CD4-positive, CD25-positive, alpha-beta regulatory T cell (primary cell): ENCODE measurements around the gene TSPAN6. TPM values are rescaled to one million over a fixed set of nuclear protein-coding genes. Genes with fewer than 3 reads are reported as not detected.

Source experiments
- ATAC-seq, 2 donors: fragments of 150-1000 bp; cut with Tn5 transposase; one replicate each; pipeline ENCODE4 v1.10.0; 2021; ENCODE audit warnings: low read depth in 2 of 2, moderate number of reproducible peaks in 2 of 2, moderate library complexity in 1 of 2
- DNase-seq, 3 donors: peaks; one replicate each; pipeline versions ENCODE4 v3.0.0 to v3.0.0-alpha.2; 2012 to 2022; ENCODE audit warnings: mixed read lengths in 1 of 3
- H3K27ac ChIP-seq: one replicate; pipeline ENCODE4 v1.7.0; 2013; ENCODE audit warnings: mild to moderate bottlenecking, low read length; ENCODE audit not compliant: insufficient read depth, poor library complexity, severe bottlenecking
- H3K27me3 ChIP-seq: one replicate; pipeline ENCODE4 v1.7.0; 2013; ENCODE audit warnings: low read length; ENCODE audit not compliant: control insufficient read depth, insufficient read depth
- H3K36me3 ChIP-seq: one replicate; pipeline ENCODE4 v1.7.0; 2013; ENCODE audit warnings: mild to moderate bottlenecking, low read length, moderate library complexity; ENCODE audit not compliant: control insufficient read depth, insufficient read depth
- H3K4me1 ChIP-seq: 2 replicates; pipeline ENCODE4 v1.7.0; 2013; ENCODE audit warnings: mild to moderate bottlenecking, low read length; ENCODE audit not compliant: insufficient read depth, control insufficient read depth, poor library complexity, severe bottlenecking
- H3K4me3 ChIP-seq: one replicate; pipeline ENCODE4 v1.7.0; 2013; ENCODE audit warnings: low read depth, mild to moderate bottlenecking, low read length, moderate library complexity
- H3K9me3 ChIP-seq, 2 experiments: 1 replicate in 1 of 2; 2 replicates in 1 of 2; pipeline ENCODE4 v1.7.0; 2013; ENCODE audit warnings: low read length in 2 of 2, mild to moderate bottlenecking in 1 of 2, moderate library complexity in 1 of 2; ENCODE audit not compliant: control insufficient read depth in 2 of 2
- H3K27ac Mint-ChIP-seq, 3 donors: one replicate each; pipeline ENCODE4 v1.8.0; 2020 to 2022; ENCODE audit warnings: mild to moderate bottlenecking in 3 of 3, mixed read lengths in 3 of 3, moderate library complexity in 2 of 3
- H3K27me3 Mint-ChIP-seq: one replicate; pipeline ENCODE4 v1.8.0; 2022; ENCODE audit warnings: mild to moderate bottlenecking, mixed read lengths
- H3K36me3 Mint-ChIP-seq: one replicate; pipeline ENCODE4 v1.8.0; 2020; ENCODE audit warnings: mixed read lengths
- H3K4me1 Mint-ChIP-seq, 4 donors: one replicate each; pipeline ENCODE4 v1.8.0; 2020 to 2022; ENCODE audit warnings: mixed read lengths in 4 of 4, mild to moderate bottlenecking in 1 of 4
- H3K4me3 Mint-ChIP-seq, 4 donors: one replicate each; pipeline ENCODE4 v1.8.0; 2020 to 2022; ENCODE audit warnings: mild to moderate bottlenecking in 4 of 4, mixed read lengths in 4 of 4, moderate library complexity in 3 of 4
- H3K9me3 Mint-ChIP-seq, 7 donors: one replicate each; pipeline ENCODE4 v1.8.0; 2020 to 2022; ENCODE audit warnings: mixed read lengths in 7 of 7, mild to moderate bottlenecking in 3 of 7, moderate library complexity in 2 of 7
- polyA plus RNA-seq, 4 donors: library from polyadenylated mRNA; unstranded; fragments of 300-500 nt; fragmentation: Illumina TruSeq; gene quantifications; one replicate each; pipeline ENCODE4 v1.2.3, GENCODE V29; 2021
- total RNA-seq: library from RNA; stranded (reverse); gene quantifications from one replicate; pipeline ENCODE4 v1.2.3, GENCODE V29; 2022

Gene TSPAN6, protein sequence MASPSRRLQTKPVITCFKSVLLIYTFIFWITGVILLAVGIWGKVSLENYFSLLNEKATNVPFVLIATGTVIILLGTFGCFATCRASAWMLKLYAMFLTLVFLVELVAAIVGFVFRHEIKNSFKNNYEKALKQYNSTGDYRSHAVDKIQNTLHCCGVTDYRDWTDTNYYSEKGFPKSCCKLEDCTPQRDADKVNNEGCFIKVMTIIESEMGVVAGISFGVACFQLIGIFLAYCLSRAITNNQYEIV
- total RNA-seq (0.17 TPM), polyA plus RNA-seq (1 to 10 TPM in 2 of 4 donors, under 1 TPM in 2; 0.41 to 4.2 (median 1.8) TPM)

GRCh38 chrX:100636321-100636991 is at the start of gene TSPAN6:
Gene TSPAN6 (minus strand): TSS chrX:100636806. CDS start chrX:100636694, 112 bp downstream.
- H3K36me3 Mint-ChIP-seq: no peaks in the 10 kb centered on the region
- H3K4me3 ChIP-seq: no peak within 1 kb of the TSS

GRCh38 chrX:100685997-100686305 is 49.3 kb upstream of the TSPAN6 start:
- no peak overlapping the region for H3K27ac Mint-ChIP-seq

More at GRCh38 chrX:100636321-100636991, at the start of gene TSPAN6:
- H3K27ac Mint-ChIP-seq: peak within 1 kb of the TSS in 2 of 3 donors; percentile 73 to 89
- H3K27ac ChIP-seq: no peak within 1 kb of the TSS
- no peaks in the 10 kb centered on the region for H3K4me1 ChIP-seq
- no peaks in the 10 kb centered on the region for H3K36me3 ChIP-seq
- H3K27me3 Mint-ChIP-seq: peaks cover 14% of the 10 kb centered on the region
- no peaks in the 10 kb centered on the region for H3K27me3 ChIP-seq
- DNase-seq: peak; percentile 40 to 73 (median 69)
- H3K9me3 Mint-ChIP-seq: peaks cover 0 to 5% (median 0%) of the 10 kb centered on the region in 7 donors
- peaks cover 0 to 13% (median 0%) of the 10 kb centered on the region in 4 donors for H3K4me1 Mint-ChIP-seq
- ATAC-seq: peak; percentile 91 to 96
- H3K9me3 ChIP-seq: no peaks in the 10 kb centered on the region
- H3K4me3 Mint-ChIP-seq: peak within 1 kb of the TSS; percentile 74 to 94 (median 90)

GRCh38 chrX:100685284-100685996 is 48.8 kb upstream of the TSPAN6 start:
- Mint-ChIP-seq H3K4me1 (no peaks in the 10 kb centered on the region), H3K27me3 (no peaks in the 10 kb centered on the region), H3K4me3 (no peak overlapping the region)

More at GRCh38 chrX:100685997-100686305, 49.3 kb upstream of the TSPAN6 start:
- ATAC-seq: no peak
- peaks cover 0 to 1% (median 0%) of the 10 kb centered on the region in 7 donors for H3K9me3 Mint-ChIP-seq
- H3K4me1 ChIP-seq: no peaks in the 10 kb centered on the region
- H3K36me3 Mint-ChIP-seq: no peaks in the 10 kb centered on the region
- no peaks in the 10 kb centered on the region for H3K27me3 ChIP-seq
- no peak for DNase-seq
- H3K4me1 Mint-ChIP-seq: no peaks in the 10 kb centered on the region
- no peaks in the 10 kb centered on the region for H3K36me3 ChIP-seq
- no peaks in the 10 kb centered on the region for H3K9me3 ChIP-seq
- H3K27ac ChIP-seq: no peak overlapping the region
- no peak overlapping the region for H3K4me3 Mint-ChIP-seq
- H3K4me3 ChIP-seq: no peak overlapping the region
- no peaks in the 10 kb centered on the region for H3K27me3 Mint-ChIP-seq

DNA sequence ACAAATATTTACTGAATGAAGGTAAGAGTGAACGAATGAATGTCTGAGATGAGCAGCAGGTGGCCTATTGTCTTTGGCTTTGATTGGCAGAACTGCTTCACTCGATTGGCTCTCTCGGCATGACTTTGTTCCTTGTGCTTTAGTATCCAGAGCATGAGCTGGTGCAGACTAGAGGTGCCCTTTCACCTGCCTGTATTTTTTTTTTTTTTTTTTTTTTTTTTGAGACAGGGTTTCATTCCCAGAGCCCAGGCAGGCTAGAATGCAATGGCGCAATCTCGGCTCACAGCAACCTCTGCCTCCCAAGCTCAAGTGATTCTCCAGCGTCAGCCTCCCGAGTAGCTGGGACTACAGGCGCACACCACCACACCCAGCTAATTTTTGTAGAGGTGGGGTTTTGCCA is 46.3 kb upstream of the TSPAN6 start:
- H3K4me3 ChIP-seq: no peak overlapping the region
- H3K9me3 ChIP-seq: no peaks in the 10 kb centered on the region
- no peaks in the 10 kb centered on the region for H3K27me3 ChIP-seq
- no peak overlapping the region for H3K27ac ChIP-seq
- Mint-ChIP-seq H3K27ac (no peak overlapping the region), H3K4me1 (no peaks in the 10 kb centered on the region), H3K27me3 (peaks cover 4% of the 10 kb centered on the region), H3K4me3 (no peak overlapping the region), H3K36me3 (no peaks in the 10 kb centered on the region), H3K9me3 (peaks cover 0 to 1% (median 0%) of the 10 kb centered on the region in 7 donors)
- no peak for ATAC-seq
- H3K4me1 ChIP-seq: no peaks in the 10 kb centered on the region
- no peak for DNase-seq
- no peaks in the 10 kb centered on the region for H3K36me3 ChIP-seq

More at GRCh38 chrX:100685284-100685996, 48.8 kb upstream of the TSPAN6 start:
- Mint-ChIP-seq H3K36me3 (no peaks in the 10 kb centered on the region), H3K9me3 (peaks cover 0 to 1% (median 0%) of the 10 kb centered on the region in 7 donors), H3K27ac (no peak overlapping the region)
- DNase-seq (peak; percentile 22 to 82 (median 64)), ATAC-seq (peak in 1 of 2 donors; percentile 44)
- H3K9me3 ChIP-seq: no peaks in the 10 kb centered on the region
- no peak overlapping the region for H3K4me3 ChIP-seq
- no peaks in the 10 kb centered on the region for H3K4me1 ChIP-seq
- no peaks in the 10 kb centered on the region for H3K36me3 ChIP-seq
- no peak overlapping the region for H3K27ac ChIP-seq
- H3K27me3 ChIP-seq: no peaks in the 10 kb centered on the region

GRCh38 chrX:100681599-100681998 is 45.0 kb upstream of the TSPAN6 start:
- H3K27me3 Mint-ChIP-seq: peaks cover 4% of the 10 kb centered on the region
- Histone ChIP-seq H3K9me3 (no peaks in the 10 kb centered on the region), H3K27ac (no peak overlapping the region), H3K27me3 (no peaks in the 10 kb centered on the region), H3K4me3 (no peak overlapping the region), H3K36me3 (no peaks in the 10 kb centered on the region), H3K4me1 (no peaks in the 10 kb centered on the region)
- H3K4me3 Mint-ChIP-seq: no peak overlapping the region
- H3K9me3 Mint-ChIP-seq: no peaks in the 10 kb centered on the region
- no peaks in the 10 kb centered on the region for H3K4me1 Mint-ChIP-seq
- ATAC-seq (no peak), DNase-seq (no peak)
- no peaks in the 10 kb centered on the region for H3K36me3 Mint-ChIP-seq
- no peak overlapping the region for H3K27ac Mint-ChIP-seq

DNA sequence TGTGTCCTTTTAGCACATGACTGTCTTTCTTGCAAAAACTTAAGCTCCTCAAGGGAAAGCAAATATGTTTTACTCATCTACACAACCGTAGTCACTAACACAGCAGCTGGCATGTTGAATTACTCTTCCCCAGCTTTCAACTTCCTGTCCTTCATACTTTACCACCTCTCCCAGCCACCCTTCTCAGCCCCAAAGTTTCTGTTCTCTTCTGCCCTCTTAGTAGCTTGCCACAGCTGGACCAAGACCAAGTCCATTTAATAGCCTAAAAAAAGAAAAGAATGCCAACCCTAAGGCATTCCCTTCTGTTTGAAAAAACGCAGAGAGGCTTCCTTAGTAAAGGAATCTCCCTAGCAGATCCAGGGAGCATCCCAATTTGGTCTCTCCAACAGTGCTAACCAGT is 44.1 kb upstream of the TSPAN6 start:
- Histone ChIP-seq H3K4me3 (no peak overlapping the region), H3K27ac (no peak overlapping the region), H3K9me3 (no peaks in the 10 kb centered on the region), H3K36me3 (no peaks in the 10 kb centered on the region), H3K27me3 (no peaks in the 10 kb centered on the region), H3K4me1 (no peaks in the 10 kb centered on the region)
- Mint-ChIP-seq H3K36me3 (no peaks in the 10 kb centered on the region), H3K27me3 (peaks cover 4% of the 10 kb centered on the region), H3K9me3 (no peaks in the 10 kb centered on the region), H3K27ac (no peak overlapping the region), H3K4me3 (no peak overlapping the region), H3K4me1 (no peaks in the 10 kb centered on the region)
- ATAC-seq (no peak), DNase-seq (no peak)

DNA sequence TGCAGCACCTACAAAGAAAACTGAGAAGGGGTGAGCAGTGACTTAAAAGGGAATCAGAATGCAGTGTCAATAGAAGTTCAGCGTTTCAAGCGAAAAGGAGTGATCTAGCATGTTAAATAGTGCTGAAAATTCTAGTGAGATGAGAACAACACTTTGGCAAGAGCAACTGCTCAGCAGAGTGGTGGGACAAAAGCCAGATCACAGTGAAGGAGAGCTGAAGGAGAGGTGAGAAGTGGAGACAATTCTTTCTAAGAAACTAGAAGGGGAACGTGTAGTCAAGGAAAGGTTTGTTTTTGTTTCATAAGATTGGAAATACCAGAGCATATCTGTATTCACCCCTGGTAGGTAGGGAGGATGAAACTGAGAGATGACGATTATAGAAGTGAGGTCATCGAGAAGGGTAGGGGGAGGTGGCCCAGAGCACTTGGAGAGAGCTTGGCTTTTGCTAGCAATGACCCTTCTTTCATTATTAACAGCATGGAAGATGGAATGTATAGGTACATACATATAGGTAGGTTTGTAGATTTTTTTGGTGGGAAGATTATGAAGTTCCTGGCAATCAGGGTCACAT is 41.1 kb upstream of the TSPAN6 start:
- peaks cover 4% of the 10 kb centered on the region for H3K27me3 Mint-ChIP-seq
- H3K4me1 ChIP-seq: no peaks in the 10 kb centered on the region
- no peak overlapping the region for H3K4me3 Mint-ChIP-seq

More for the DNA sequence above, 41.1 kb upstream of the TSPAN6 start:
- H3K27ac Mint-ChIP-seq: no peak overlapping the region
- no peak overlapping the region for H3K27ac ChIP-seq
- H3K36me3 Mint-ChIP-seq: no peaks in the 10 kb centered on the region
- no peaks in the 10 kb centered on the region for H3K27me3 ChIP-seq
- no peak for DNase-seq
- no peak overlapping the region for H3K4me3 ChIP-seq
- no peaks in the 10 kb centered on the region for H3K9me3 ChIP-seq
- H3K9me3 Mint-ChIP-seq: no peaks in the 10 kb centered on the region
- H3K36me3 ChIP-seq: no peaks in the 10 kb centered on the region
- H3K4me1 Mint-ChIP-seq: peaks cover 0 to 7% (median 3%) of the 10 kb centered on the region in 4 donors
- no peak for ATAC-seq
